ENCODE data around the gene RUNX3.
A peak's percentile ranks its signal among the peaks of the same experiment; 100 is the strongest.

RUNX3 gene

DNA sequence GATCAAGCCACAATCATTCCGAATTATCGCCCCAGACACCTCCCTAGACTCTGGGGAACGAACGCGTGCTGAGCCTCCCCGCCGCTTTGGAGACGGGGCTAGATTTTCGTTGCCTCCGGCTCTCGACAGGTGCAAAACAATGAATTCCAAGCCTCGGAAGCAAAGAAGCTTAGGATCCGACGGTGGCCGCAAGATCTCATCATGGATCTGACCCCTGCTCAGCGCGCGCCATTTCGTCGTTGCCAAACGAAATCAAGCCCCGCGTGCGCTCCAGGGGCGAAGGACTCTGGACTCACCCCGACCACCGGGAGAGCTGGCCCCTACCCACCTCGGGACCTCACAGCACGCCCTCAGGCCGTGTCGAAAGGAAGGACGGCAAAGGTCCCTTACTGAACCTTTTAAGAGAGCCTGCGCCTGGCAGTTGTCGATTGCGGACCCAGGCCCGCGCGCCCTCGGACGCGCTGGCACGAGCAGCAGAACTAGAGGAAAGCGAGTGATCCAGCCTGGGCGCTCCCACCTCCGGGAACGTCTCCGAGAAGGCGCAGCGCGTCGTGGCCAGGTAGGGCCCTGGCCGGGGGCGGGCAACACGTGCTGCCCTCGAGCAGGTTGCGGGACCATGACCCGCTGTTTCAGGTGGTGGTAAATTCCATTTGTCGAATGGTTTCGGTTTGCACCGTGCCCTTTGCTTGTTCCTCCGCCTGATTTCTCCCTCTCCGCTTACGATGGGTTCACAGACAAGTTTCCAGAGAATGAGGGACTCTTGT lies 1.6 kb upstream of the RUNX3 start:
- H3K4me3 ChIP-seq (ENCODE audit: low read depth, low read length), result no peak overlapping the region
- no peak for TF ChIP-seq CTCF (IDR thresholded peaks at IDR 0.05; ENCODE audit: low read depth, low read length)
- DNase-seq (ENCODE audit: low read depth, low spot score), result no peak
- in situ Hi-C loops (cut with HindIII; ENCODE audit: low sequenced_read_pairs), result loop anchor here (25.0 kb wide), 1 partner anchor 281 kb away; no protein-coding TSS in a partner anchor

DNA sequence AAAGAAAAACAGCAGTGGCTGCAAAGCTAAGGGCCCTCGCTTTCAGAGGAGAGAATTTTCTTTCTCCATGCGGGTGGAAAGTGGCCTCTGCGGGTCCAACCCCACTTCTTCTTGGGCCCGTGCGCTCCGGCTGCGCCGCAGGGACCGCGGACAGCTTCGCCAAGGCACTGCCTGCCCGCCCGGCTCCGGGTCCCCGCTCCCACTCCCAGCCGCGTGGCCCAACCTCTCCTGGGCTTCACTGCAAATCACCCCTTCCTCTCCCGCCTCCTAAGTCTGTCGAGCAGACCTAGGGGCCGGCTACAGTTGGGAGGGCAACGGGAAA lies 1.0 kb upstream of the RUNX3 start:
- no peak for DNase-seq (ENCODE audit: low read depth, low spot score)
- in situ Hi-C loops (cut with HindIII; ENCODE audit: low sequenced_read_pairs), result loop anchor here (25.0 kb wide), 1 partner anchor 281 kb away; no protein-coding TSS in a partner anchor
- H3K4me3 ChIP-seq (ENCODE audit: low read depth, low read length), result no peak overlapping the region
- no peak for TF ChIP-seq CTCF (IDR thresholded peaks at IDR 0.05; ENCODE audit: low read depth, low read length)

DNA sequence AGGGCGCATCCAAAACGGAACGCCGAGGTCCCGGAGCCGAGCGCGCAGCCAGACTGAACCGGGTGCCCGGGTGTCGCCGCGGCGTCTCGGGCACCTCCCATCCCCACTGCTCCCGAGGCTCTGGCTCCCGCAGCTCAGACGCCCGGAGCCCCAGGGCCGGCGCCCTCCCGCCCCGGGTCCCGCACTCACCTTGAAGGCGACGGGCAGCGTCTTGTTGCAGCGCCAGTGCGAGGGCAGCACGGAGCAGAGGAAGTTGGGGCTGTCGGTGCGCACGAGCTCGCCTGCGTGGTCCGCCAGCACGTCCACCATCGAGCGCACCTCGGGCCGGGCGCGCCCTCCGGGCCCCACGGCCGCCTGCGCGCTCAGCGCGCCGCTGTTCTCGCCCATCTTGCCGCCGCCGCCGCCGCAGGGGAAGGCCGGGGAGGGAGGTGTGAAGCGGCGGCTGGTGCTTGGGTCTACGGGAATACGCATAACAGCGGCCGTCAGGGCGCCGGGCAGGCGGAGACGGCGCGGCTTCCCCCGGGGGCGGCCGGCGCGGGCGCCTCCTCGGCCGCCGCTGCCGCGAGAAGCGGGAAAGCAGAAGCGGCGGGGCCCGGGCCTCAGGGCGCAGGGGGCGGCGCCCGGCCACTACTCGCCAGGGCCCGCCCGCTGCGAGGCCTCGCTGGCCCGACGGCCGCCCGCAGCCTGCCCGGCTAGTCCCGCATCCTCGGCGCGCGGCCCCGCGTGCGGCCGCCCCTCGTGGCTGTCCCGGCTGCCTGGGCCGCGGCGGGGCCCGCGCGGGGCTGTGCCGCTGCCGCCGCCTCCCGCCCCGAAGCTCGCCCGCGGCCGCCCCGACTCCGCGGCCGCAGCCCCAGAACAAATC lies 447 bp downstream of the RUNX3 start:
- peak overlapping the region; percentile 5 for H3K4me3 ChIP-seq (ENCODE audit: low read depth, low read length)
- DNase-seq (ENCODE audit: low read depth, low spot score), result no peak
- in situ Hi-C loops (cut with HindIII; ENCODE audit: low sequenced_read_pairs), result loop anchor here (25.0 kb wide), 1 partner anchor 283 kb away; no protein-coding TSS in a partner anchor
- TF ChIP-seq CTCF (IDR thresholded peaks at IDR 0.05; ENCODE audit: low read depth, low read length), result no peak

- peak overlapping the region; percentile 5 for H3K4me3 ChIP-seq (ENCODE audit: low read depth, low read length)
- DNase-seq (ENCODE audit: low read depth, low spot score), result no peak
- in situ Hi-C loops (cut with HindIII; ENCODE audit: low sequenced_read_pairs), result loop anchor here (25.0 kb wide), 1 partner anchor 283 kb away; no protein-coding TSS in a partner anchor
- TF ChIP-seq CTCF (IDR thresholded peaks at IDR 0.05; ENCODE audit: low read depth, low read length), result no peak
Measured at GRCh38 chr1:24928689-24929397, 1.2 kb downstream of the RUNX3 start.

DNA sequence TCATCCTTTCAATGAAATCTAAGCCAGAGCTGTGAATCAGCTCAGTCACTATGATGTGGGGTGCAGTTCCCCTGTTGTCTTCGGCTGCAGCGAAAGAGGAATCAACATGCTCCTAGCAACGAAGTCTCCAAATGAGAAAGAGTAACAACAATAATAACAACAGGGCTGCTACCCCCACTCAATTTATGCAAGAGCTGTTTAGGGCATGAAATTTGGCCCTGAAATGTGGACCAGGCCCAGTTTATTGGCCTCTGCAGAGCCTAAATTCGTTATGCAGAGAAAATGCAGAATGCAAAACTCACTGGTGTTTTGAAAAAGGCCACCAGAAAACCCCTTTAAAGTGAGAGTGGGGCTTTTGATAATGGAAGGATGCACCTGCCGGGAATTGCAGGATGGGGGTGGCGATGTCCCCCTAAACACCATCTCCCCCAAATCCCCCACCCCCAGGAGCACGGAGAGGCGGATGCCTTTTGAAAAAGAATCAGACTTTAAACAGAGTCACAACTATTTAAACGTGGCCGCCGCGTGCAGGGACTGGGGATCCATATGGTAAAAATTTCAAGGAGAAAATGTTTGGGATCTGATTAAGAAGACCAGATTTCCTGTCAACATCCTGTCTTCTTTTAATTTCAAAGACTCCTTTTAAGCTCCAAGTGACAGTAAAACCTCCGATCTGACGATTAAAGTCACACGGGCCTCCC lies 1.9 kb downstream of the RUNX3 start:
- TF ChIP-seq CTCF (IDR thresholded peaks at IDR 0.05; ENCODE audit: low read depth, low read length), result no peak
- peak; percentile 45 for DNase-seq (ENCODE audit: low read depth, low spot score)
- H3K4me3 ChIP-seq (ENCODE audit: low read depth, low read length), result no peak overlapping the region
- in situ Hi-C loops (cut with HindIII; ENCODE audit: low sequenced_read_pairs), result loop anchor here (25.0 kb wide), 1 partner anchor 284 kb away; no protein-coding TSS in a partner anchor
